Peyer's patch (tissue), 4 donors: ENCODE measurements around the gene MAGI2.

Experiments
- POLR2A ChIP-seq, 2 donors: fragments of 450-650 bp; IDR thresholded peaks; one replicate each; pipeline ENCODE4 v1.5.1; 2017; ENCODE audit warnings: antibody characterized with exemption in 2 of 2, mild to moderate bottlenecking in 2 of 2, moderate library complexity in 2 of 2
- TF ChIP-seq, protein P1 (sequence below), 6 experiments: fragments of 450-650 bp in 4 of 6; fragments of 200-600 bp in 2 of 6; sonication (generic) in 1 of 6; IDR thresholded peaks; one replicate each; pipeline ENCODE4 v1.5.1; 2017 to 2019; ENCODE audit warnings: antibody characterized with exemption in 6 of 6, mild to moderate bottlenecking in 3 of 6, moderate library complexity in 1 of 6

DNA sequence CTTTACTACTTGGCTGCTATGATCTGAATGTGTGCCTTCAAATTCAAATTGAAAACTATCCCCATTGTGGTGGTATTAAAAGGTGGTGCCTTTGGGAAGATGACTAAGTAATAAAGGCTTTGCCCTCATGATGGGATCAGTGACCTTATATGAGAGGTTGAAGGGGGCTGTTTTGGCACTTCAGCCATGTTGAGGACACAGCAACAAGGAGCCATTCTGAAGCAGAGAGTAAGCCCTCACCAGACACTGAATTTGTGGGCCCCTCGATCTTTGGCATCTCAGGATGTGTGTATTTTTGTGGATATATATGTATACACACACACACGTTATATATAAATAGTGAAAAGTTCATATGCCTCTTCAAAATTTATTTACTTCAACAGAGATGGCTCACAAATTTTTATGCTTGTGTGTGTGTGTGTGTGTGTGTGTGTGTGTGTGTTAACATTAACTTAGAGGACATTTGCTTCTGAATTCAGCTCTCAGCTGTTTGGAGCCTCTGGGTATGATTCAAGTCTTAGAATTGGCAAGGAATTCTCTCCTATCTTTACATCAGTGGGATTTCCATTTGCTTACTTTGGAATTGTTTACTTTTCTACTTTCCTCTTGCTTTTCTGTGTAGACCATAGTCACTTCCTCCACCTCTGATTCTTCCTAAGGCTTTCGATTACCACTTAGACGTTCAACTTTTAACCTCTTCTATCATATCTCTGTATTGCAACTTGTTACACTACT lies 66.6 kb downstream of the MAGI2 start:
- TF ChIP-seq, protein P1, sequence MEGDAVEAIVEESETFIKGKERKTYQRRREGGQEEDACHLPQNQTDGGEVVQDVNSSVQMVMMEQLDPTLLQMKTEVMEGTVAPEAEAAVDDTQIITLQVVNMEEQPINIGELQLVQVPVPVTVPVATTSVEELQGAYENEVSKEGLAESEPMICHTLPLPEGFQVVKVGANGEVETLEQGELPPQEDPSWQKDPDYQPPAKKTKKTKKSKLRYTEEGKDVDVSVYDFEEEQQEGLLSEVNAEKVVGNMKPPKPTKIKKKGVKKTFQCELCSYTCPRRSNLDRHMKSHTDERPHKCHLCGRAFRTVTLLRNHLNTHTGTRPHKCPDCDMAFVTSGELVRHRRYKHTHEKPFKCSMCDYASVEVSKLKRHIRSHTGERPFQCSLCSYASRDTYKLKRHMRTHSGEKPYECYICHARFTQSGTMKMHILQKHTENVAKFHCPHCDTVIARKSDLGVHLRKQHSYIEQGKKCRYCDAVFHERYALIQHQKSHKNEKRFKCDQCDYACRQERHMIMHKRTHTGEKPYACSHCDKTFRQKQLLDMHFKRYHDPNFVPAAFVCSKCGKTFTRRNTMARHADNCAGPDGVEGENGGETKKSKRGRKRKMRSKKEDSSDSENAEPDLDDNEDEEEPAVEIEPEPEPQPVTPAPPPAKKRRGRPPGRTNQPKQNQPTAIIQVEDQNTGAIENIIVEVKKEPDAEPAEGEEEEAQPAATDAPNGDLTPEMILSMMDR (IDR thresholded peaks at IDR 0.05): no peak
- no peak for TF ChIP-seq POLR2A (IDR thresholded peaks at IDR 0.05)
